ENCODE results near the gene RIPOR1. TPM values are rescaled to one million over a fixed set of nuclear protein-coding genes. Genes with fewer than 3 reads are reported as not detected.
"Not testable (repeated sequence)": the region's sequence is repeated elsewhere in the genome, so short reads cannot be mapped to it uniquely, and the experiment has no call there.

The RIPOR1 gene
- total RNA-seq, 2 experiments from 2014 or later, result 24.6 to 32.7 TPM

- Mint-ChIP-seq H3K36me3 (ENCODE audit: low read depth) (no peaks in the 10 kb centered on the region), H3K27ac (peak overlapping the region; percentile 97), H3K27me3 (peaks cover 14% of the 10 kb centered on the region), H3K4me3 (peak overlapping the region; percentile 81), H3K9me3 (no peaks in the 10 kb centered on the region), H3K4me1 (peaks cover 34% of the 10 kb centered on the region)
- ChIA-PET CTCF (interaction anchor here (0.7 to 5.7 kb wide), 63 partner anchors 9 to 843 kb away, joined by 3 to 179 read pairs (median 5); partner anchors contain the start of genes ACD, AGRP, ATP6V0D1 and C16orf86), POLR2A (interaction anchor here (0.7 to 1.8 kb wide), 24 partner anchors 9 to 502 kb away, joined by 3 to 19 read pairs (median 4); partner anchors contain the start of genes ACD, ATP6V0D1, C16orf86 and CARMIL2)
- DNase-seq, result peak; percentile 98
Observed at GRCh38 chr16:67521095-67521804, 7.4 kb upstream of the RIPOR1 start.

- H3K9me3 Mint-ChIP-seq, result no peaks in the 10 kb centered on the region
- ChIA-PET CTCF (interaction anchor here (0.9 to 1.5 kb wide), 4 partner anchors 11 to 291 kb away, joined by 3 to 6 read pairs (median 4); partner anchors contain the start of gene CARMIL2), POLR2A (interaction anchor here (1.0 to 1.4 kb wide), 3 partner anchors 9 to 119 kb away, joined by 3 to 4 read pairs (median 4); partner anchors contain the start of gene CARMIL2)
Observed at GRCh38 chr16:67525176-67525860, 3.3 kb upstream of the RIPOR1 start.

GRCh38 chr16:67526149-67526791, 2.4 kb upstream of the RIPOR1 start:
- DNase-seq, result no peak
- Mint-ChIP-seq H3K36me3 (ENCODE audit: low read depth) (no peaks in the 10 kb centered on the region), H3K4me3 (no peak overlapping the region), H3K9me3 (no peaks in the 10 kb centered on the region), H3K27me3 (peaks cover 32% of the 10 kb centered on the region), H3K4me1 (peaks cover 25% of the 10 kb centered on the region), H3K27ac (no peak overlapping the region)
- POLR2A ChIA-PET, result interaction anchor here (1.0 to 1.4 kb wide), 3 partner anchors 10 to 119 kb away, joined by 3 to 4 read pairs (median 4); partner anchors contain the start of gene CARMIL2
- CTCF ChIA-PET, result interaction anchor here (0.9 to 1.5 kb wide), 5 partner anchors 12 to 290 kb away, joined by 3 to 7 read pairs (median 4); partner anchors contain the start of gene CARMIL2

More at GRCh38 chr16:67525176-67525860, 3.3 kb upstream of the RIPOR1 start:
- Mint-ChIP-seq H3K27me3 (peaks cover 23% of the 10 kb centered on the region), H3K27ac (no peak overlapping the region), H3K36me3 (ENCODE audit: low read depth) (no peaks in the 10 kb centered on the region), H3K4me3 (no peak overlapping the region), H3K4me1 (peaks cover 27% of the 10 kb centered on the region)
- no peak for DNase-seq

- peaks cover 16% of the 10 kb centered on the region for H3K4me1 Mint-ChIP-seq
- no peak overlapping the region for H3K27ac Mint-ChIP-seq
- DNase-seq, result peak; percentile 38
- no peaks in the 10 kb centered on the region for H3K36me3 Mint-ChIP-seq (ENCODE audit: low read depth)
- H3K4me3 Mint-ChIP-seq, result peak overlapping the region; percentile 56
- H3K9me3 Mint-ChIP-seq, result no peaks in the 10 kb centered on the region
- peaks cover 46% of the 10 kb centered on the region for H3K27me3 Mint-ChIP-seq
- POLR2A ChIA-PET, result interaction anchor here (1.2 to 2.1 kb wide), 5 partner anchors 9 to 131 kb away, joined by 4 to 11 read pairs (median 6); partner anchors contain the start of genes ACD, ATP6V0D1, CTCF and PARD6A
- CTCF ChIA-PET, result interaction anchor here (0.6 to 3.7 kb wide), 6 partner anchors 8 to 495 kb away, joined by 4 to 16 read pairs (median 8); partner anchors contain the start of gene CARMIL2
Observed at GRCh38 chr16:67528870-67529581, 397 bp downstream of the RIPOR1 start.

GRCh38 chr16:67529582-67530012, 968 bp downstream of the RIPOR1 start:
- ChIA-PET CTCF (interaction anchor here (1.5 to 3.7 kb wide), 4 partner anchors 8 to 116 kb away, joined by 6 to 16 read pairs (median 13); partner anchors contain the start of gene CARMIL2), POLR2A (interaction anchor here (0.9 to 2.1 kb wide), 6 partner anchors 9 to 131 kb away, joined by 3 to 11 read pairs (median 6); partner anchors contain the start of genes ACD, ATP6V0D1, CTCF and PARD6A)
- Mint-ChIP-seq H3K4me3 (peak overlapping the region; percentile 56), H3K27ac (no peak overlapping the region), H3K36me3 (ENCODE audit: low read depth) (no peaks in the 10 kb centered on the region), H3K9me3 (no peaks in the 10 kb centered on the region), H3K27me3 (peaks cover 48% of the 10 kb centered on the region), H3K4me1 (peaks cover 16% of the 10 kb centered on the region)
- DNase-seq, result no peak

GRCh38 chr16:67530013-67530939, 1.6 kb downstream of the RIPOR1 start:
- no peaks in the 10 kb centered on the region for H3K36me3 Mint-ChIP-seq (ENCODE audit: low read depth)

GRCh38 chr16:67531247-67531646, 2.6 kb downstream of the RIPOR1 start:
- H3K4me3 Mint-ChIP-seq, result no peak overlapping the region
- H3K27me3 Mint-ChIP-seq, result peaks cover 58% of the 10 kb centered on the region
- ChIA-PET POLR2A (interaction anchor here (0.6 to 1.0 kb wide), 4 partner anchors 10 to 129 kb away, joined by 3 to 5 read pairs (median 4); partner anchors contain the start of genes ACD and CTCF), CTCF (interaction anchor here (0.9 to 8.6 kb wide), 5 partner anchors 10 to 33 kb away, joined by 4 to 71 read pairs (median 16); no protein-coding TSS in a partner anchor)
- peaks cover 18% of the 10 kb centered on the region for H3K4me1 Mint-ChIP-seq
- no peak for DNase-seq
- H3K27ac Mint-ChIP-seq, result no peak overlapping the region
- no peaks in the 10 kb centered on the region for H3K9me3 Mint-ChIP-seq
- H3K36me3 Mint-ChIP-seq (ENCODE audit: low read depth), result no peaks in the 10 kb centered on the region

More at GRCh38 chr16:67530013-67530939, 1.6 kb downstream of the RIPOR1 start:
- ChIA-PET CTCF (interaction anchor here (0.9 to 3.7 kb wide), 6 partner anchors 9 to 115 kb away, joined by 4 to 16 read pairs (median 8); partner anchors contain the start of gene CARMIL2), POLR2A (interaction anchor here (0.6 to 2.1 kb wide), 10 partner anchors 8 to 130 kb away, joined by 3 to 11 read pairs (median 4); partner anchors contain the start of genes ACD, ATP6V0D1, CTCF and PARD6A)
- peaks cover 50% of the 10 kb centered on the region for H3K27me3 Mint-ChIP-seq
- peak overlapping the region; percentile 56 for H3K4me3 Mint-ChIP-seq
- peaks cover 16% of the 10 kb centered on the region for H3K4me1 Mint-ChIP-seq
- no peak for DNase-seq
- no peaks in the 10 kb centered on the region for H3K9me3 Mint-ChIP-seq
- H3K27ac Mint-ChIP-seq, result no peak overlapping the region

GRCh38 chr16:67533024-67533560, 4.5 kb downstream of the RIPOR1 start:
- no peak overlapping the region for H3K27ac Mint-ChIP-seq
- peaks cover 26% of the 10 kb centered on the region for H3K4me1 Mint-ChIP-seq
- POLR2A ChIA-PET, result interaction anchor here (1.0 to 2.0 kb wide), 4 partner anchors 9 to 134 kb away, joined by 4 to 11 read pairs (median 7); partner anchors contain the start of gene ACD
- DNase-seq, result no peak
- no peak overlapping the region for H3K4me3 Mint-ChIP-seq
- H3K27me3 Mint-ChIP-seq, result peaks cover 57% of the 10 kb centered on the region
- CTCF ChIA-PET, result interaction anchor here (0.8 to 8.6 kb wide), 6 partner anchors 12 to 112 kb away, joined by 4 to 71 read pairs (median 6); partner anchors contain the start of genes ATP6V0D1 and CARMIL2
- no peaks in the 10 kb centered on the region for H3K36me3 Mint-ChIP-seq (ENCODE audit: low read depth)
- H3K9me3 Mint-ChIP-seq, result no peaks in the 10 kb centered on the region

- Mint-ChIP-seq H3K4me1 (peaks cover 30% of the 10 kb centered on the region), H3K27me3 (peaks cover 59% of the 10 kb centered on the region)
- not testable (repeated sequence) for H3K27ac Mint-ChIP-seq; H3K36me3 Mint-ChIP-seq (ENCODE audit: low read depth); DNase-seq; H3K4me3 Mint-ChIP-seq; H3K9me3 Mint-ChIP-seq
- CTCF ChIA-PET, result interaction anchor here (0.7 to 8.6 kb wide), 2 partner anchors 13 to 18 kb away, joined by 3 to 71 read pairs; no protein-coding TSS in a partner anchor
- POLR2A ChIA-PET, result interaction anchor here (1.0 to 2.0 kb wide), 2 partner anchors 8 to 125 kb away, joined by 5 to 9 read pairs; partner anchors contain the start of gene ACD
Observed at GRCh38 chr16:67533987-67534386, 5.4 kb downstream of the RIPOR1 start.

- peaks cover 58% of the 10 kb centered on the region for H3K27me3 Mint-ChIP-seq
- H3K27ac Mint-ChIP-seq, result no peak overlapping the region
- no peak overlapping the region for H3K4me3 Mint-ChIP-seq
- H3K36me3 Mint-ChIP-seq (ENCODE audit: low read depth), result peaks cover 4% of the 10 kb centered on the region
- ChIA-PET CTCF (interaction anchor here (0.7 to 8.6 kb wide), 3 partner anchors 13 to 110 kb away, joined by 3 to 71 read pairs (median 7); partner anchors contain the start of gene CARMIL2), POLR2A (no interaction called here)
- H3K9me3 Mint-ChIP-seq, result no peaks in the 10 kb centered on the region
- H3K4me1 Mint-ChIP-seq, result peaks cover 34% of the 10 kb centered on the region
- no peak for DNase-seq
Observed at GRCh38 chr16:67534431-67534830, 5.8 kb downstream of the RIPOR1 start.
